Measurements from ENCODE around the gene DCLK1.

Gene DCLK1

GRCh38 chr13:35854286-35854685, 276.9 kb downstream of the DCLK1 start:
- no peak for DNase-seq

- no peak for DNase-seq
Observed at GRCh38 chr13:35851881-35852280, 279.3 kb downstream of the DCLK1 start.

DNA sequence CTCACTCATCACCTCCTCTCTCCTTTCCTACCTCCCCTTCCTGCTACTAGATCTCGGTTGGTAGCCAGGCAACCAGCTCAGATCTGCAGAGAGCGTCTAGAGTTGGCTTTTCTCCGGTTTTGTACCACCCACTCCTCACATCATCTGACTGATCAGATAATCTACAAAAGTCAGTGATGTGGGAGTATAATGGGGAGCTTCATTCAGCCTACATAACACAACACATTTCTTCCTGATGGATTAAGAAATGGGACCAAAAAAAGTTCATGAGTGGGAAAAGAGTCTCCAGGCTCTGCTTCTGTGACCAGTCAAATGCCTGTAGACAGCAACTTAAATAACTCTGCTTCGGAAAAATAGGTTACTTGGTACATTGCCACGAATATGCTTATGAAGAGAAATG, 279.8 kb downstream of the DCLK1 start:
- DNase-seq, result no peak

DNA sequence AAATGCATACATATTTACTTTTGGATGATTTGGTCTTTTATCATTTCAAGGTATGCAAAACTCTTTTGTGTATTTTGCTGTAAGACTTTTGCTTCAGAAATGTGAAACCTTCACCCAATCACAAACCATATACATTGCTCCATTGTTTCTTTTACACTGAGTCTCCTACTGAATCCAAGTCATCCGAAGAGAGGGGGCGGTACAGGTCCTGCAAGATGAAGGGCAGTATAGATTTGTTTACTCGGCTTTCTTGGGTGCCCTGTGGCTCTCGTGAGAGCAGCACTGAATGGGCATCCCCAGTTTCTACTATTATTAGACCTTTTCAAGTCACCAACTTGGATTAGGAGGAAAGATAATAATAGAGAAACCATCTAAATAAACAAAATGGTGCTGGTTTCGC, 280.6 kb downstream of the DCLK1 start:
- DNase-seq, result no peak

DNA sequence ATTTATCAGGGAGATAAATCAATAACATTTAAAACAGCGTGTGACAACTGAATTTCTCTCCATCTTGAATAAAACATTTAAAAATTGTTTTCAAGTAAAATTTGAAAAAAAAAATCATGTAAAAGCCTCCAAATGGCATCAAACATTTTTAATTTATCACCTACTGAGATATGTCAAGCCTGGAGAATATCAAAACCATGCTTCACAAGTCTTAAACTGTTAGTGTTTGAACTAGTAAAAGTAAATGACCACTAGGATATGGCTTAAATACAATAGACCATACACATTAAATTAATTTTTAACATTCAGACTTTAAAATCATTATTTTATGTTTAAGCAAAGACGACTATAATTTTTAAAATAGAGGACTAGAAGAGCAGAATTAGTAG, 281.9 kb downstream of the DCLK1 start:
- DNase-seq, result no peak

DNA sequence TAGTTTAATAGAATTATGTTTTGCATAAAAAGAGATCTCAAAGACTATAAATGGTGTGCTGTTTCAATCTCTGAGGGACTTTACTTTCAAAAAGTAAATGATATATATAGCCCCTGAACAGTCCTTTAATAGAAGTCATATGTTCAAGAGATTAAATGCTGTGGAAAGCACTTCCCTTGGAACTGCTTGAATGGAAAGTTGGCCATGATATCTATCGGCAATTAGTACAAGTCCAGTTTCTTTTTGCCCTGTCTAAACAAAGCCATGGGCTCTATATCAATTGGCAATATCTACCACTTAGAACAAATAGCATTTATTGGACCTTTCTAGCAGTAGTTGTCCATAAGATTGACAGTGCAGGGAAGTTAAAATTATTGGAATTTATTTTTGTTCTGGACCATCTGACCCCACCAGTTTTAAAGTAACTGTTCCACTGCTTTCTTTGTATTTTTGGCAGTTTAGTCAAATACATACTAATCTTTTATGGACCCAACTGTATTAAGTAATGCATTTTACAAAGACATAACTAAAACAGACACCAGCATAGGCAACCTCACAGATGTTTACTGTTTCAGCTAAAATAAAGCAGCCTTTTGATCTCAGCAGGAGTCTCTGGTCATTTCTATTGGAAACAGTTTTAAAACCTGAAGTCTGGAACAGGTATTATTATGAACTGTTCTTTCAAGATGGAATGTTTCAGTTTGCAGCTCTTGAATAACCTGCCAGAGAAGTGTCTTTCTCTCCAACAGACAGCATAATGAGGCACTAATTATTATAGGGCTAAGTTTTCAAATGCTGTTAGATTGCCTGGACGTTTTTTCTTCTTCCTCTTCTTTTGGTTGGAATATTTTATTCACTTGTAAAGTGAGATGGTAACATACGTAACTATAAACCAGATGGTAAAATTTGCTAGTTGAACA, 282.6 kb downstream of the DCLK1 start:
- no peak for DNase-seq

DNA sequence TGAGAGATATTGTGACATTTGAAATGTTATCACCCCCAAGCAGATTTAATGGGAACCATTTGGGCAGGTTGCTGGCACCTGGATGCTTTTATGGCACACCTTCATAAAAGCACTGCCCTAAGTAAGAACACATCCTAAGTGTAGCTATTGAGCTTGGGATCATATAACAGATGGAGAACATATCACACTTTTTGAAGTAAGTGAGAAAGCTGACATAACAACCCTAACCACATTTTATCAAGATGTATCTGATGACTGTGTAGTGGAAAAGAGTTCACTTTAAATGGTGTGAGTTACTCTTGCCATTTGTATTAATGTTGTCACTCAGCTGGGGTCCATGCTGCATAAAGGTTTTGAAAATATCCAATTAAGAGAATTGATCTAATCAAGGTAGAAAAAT, 287.9 kb downstream of the DCLK1 start:
- DNase-seq, result no peak

DNA sequence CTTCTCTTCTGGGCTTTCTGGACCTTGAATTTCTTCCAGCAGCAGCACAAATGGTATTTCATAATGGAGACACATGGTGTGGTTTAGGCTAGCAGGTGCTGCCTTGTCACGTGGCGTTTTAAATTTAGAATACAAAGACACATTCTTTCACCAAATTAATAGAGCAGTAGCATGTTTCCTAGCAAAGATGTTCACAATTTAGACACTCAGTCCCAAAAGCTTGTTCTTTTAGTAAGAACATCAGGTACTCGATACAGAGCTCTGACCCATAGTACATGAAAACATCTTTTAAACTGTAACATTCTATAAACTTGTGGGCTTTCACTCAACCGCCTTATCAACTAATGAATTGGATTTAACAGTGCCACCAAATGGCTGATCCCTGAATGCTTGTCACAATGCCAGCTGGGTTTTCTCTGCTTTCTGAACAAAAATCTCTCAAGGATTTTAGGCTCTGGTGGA, 290.1 kb downstream of the DCLK1 start:
- no peak for DNase-seq

- DNase-seq, result no peak
Observed at GRCh38 chr13:35839806-35840205, 291.4 kb downstream of the DCLK1 start.

DNA sequence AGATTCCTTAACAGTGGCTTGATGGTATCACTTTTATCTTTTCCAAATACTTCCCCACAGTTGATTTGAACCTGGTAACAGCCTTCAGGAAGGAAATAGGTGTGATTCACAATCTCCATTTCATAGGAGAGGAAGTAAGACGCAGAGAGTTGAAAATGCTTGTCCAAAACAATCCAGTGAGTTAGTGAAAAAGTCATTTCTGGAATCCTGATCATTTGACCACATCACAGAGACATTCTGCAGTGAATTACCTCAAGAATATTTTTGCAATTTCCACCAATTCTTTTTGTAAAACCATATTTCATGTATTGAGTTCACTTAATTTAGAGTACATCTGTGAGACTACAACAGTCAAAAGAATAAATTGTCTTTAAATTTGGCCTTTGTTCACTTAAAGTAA, 292.8 kb downstream of the DCLK1 start:
- no peak for DNase-seq

DNA sequence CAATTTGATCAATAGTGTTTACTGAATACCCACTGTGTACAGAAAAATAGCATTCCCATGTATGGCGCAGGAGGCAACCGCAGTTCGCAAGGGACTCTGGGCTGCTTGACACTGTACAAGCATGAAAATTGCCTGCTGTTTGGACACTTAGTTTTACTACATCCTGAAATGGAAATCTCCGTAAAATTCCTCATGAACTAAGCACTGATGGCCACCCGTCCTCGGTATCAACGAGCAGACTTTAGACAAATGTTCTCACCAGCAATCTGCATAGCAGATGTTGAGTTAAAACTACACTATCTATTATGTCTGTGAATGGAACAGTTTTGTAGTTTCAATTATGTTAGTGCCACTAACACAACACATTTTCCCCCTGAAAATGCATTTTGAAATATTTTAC, 294.7 kb downstream of the DCLK1 start:
- no peak for DNase-seq

GRCh38 chr13:35835989-35836388, 295.2 kb downstream of the DCLK1 start:
- no peak for DNase-seq

DNA sequence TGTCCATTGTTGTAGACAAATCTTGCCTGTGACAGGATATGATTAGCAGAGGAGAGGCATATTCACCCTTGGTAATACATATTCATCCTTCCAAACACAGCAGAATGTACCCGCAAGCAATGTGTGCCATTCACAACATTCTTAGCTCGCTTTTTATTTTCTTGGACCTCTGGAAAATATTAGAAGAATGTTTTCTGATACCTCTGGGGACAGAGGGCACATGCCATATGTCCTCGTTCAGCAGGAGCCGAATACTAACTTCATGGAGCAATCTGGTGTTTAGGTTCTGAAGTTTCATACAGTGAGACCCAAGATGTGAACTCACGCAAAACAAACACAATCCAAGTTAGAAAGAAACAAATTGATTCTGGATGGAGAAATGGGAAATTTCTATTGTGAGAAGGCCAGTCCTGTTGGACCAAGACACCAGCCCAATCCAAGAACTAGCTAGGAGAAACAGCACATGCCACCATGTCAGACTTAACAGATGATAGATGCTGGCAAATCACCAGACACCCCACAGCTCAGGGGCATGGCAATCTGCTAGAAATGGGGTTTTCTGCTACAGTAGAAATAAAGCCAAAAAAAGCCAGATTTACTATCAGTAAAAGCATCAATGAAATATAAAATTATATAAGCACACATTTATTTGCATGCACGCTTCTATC, 297.4 kb downstream of the DCLK1 start:
- DNase-seq, result no peak

DNA sequence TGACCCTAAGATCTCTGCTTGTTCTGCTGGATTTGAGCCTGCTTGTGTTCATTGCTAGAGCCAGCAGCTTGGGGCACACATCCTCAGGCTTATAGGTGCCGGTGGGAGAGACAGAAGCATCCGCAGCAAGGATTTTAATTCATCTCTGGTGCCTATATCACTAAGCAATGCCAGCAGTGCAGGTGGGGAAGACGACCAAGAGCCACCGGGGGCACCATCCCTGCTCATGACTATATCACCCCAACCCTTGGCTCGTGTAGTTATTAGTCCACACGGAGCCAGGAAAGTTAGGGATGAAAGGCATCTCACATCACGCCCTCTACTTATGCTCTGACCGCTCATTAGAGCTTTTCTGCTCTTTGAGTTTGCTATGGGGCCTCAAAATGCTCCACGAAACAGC, 298.2 kb downstream of the DCLK1 start:
- DNase-seq, result no peak

- DNase-seq, result no peak
Observed at GRCh38 chr13:35832551-35832950, 298.6 kb downstream of the DCLK1 start.

GRCh38 chr13:35830850-35831450, 300.2 kb downstream of the DCLK1 start:
- DNase-seq, result no peak

- no peak for DNase-seq
Observed at GRCh38 chr13:35826626-35827254, 304.4 kb downstream of the DCLK1 start.

- DNase-seq, result no peak
Observed at GRCh38 chr13:35824825-35825224, 306.4 kb downstream of the DCLK1 start.

DNA sequence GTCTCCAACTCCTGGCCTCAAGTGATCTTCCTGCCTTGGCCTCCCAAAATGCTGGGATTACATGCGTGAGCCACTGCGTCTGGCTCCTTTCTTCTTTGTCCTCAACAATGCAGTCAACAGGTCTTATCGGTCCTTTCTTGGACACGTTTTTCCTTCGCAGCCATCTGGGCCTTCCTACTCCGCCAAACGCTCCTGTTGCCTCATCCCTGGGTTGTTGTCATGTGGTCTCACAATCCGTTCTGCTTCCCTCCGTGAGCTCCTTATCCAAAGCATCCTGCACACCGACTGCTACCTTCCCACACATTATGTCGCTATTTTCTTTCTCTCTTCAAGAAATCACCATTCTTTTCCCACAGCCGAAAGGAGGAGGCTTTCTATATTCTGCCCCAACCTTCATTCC, 306.8 kb downstream of the DCLK1 start:
- no peak for DNase-seq

- DNase-seq, result no peak
Observed at GRCh38 chr13:35822666-35823065, 308.5 kb downstream of the DCLK1 start.

DNA sequence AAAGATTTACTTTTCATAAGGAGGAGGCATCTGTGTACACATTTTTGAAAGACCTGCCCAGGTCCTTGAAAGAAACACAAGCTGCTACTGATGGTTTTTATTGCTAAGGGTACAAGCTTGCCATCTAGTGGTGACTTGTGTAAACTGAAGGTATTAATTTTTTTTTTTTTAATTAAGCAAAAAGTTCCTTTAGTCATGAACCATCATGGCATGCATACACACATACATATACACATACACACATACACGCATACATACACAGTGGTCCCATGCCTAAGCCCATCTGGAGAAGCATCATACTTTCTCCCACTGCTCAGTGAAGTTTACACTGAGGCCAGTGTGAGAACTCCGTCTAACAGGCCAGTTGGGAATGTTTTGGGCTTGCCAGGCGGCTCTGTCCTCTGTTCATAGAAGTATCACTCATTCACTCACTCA, 312.5 kb downstream of the DCLK1 start:
- no peak for DNase-seq

DNA sequence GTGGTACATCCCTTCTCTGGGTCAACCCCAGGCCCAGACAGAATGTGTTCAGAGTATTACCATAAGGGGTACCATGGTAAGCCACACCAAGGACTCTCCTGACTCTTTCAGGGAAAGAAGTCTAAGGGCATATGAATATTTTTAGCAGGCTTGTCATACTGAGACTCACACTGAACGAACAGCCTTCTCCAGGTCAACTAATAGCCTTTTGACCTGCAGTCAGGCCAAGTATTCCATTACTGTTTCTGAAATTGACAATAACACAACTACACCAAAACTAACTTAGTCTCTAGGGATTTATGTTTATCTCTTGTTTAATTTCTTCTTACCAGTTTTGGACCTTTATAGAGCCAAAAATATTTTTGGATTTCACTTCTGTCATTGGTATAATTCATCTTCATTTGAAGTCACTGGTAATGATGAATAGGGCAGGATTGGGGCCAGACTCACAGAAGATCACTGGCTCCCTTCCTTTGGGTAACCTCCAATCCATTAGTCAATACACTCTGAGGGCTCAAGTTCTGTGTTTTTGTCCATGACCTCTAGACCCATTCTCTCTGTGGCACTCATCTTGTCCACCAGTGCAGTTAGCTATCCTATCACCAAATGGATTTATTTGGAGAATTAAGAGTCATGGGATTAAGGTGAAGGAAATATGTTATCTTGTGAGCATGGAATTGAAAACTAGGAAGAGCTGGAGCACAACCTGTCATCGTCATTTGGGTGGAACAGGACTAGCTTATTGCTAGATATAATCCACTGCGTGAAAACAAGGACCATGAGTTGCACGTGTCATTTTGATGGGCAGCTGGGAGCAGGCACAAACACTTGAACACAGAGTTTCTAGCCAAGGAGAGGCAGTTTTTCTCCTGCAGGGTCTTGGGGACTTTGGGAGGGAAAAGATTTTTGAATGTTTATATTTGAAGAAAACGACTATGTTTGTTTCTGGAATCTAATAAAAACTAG, 313.3 kb downstream of the DCLK1 start:
- DNase-seq, result no peak

Data from stimulated activated CD4-positive, alpha-beta T cell treated with anti-CD3 and anti-CD28 coated beads, Interleukin-4, amount 100 ng/mL, for 24 hours (primary cell).